HepG2 (cell line): ENCODE data around the gene TOP1. TPM values are rescaled to one million over a fixed set of nuclear protein-coding genes. Genes with fewer than 3 reads are reported as not detected.

Experiments used
- CCDC6 ChIP-seq: sonication (generic); formaldehyde crosslinking; IDR thresholded peaks from 2 replicates; pipeline ENCODE4 v1.8.1; 2022; ENCODE audit warnings: mild to moderate bottlenecking, missing genetic modification reagents, moderate library complexity
- DDIT3 ChIP-seq: sonication (generic); formaldehyde crosslinking; IDR thresholded peaks from 2 replicates; pipeline ENCODE4 v1.4.0; 2020; ENCODE audit warnings: mild to moderate bottlenecking, missing genetic modification reagents
- EHMT2 ChIP-seq: fragments of 200-600 bp; sonication (generic); IDR thresholded peaks from 2 replicates; pipeline ENCODE4 v1.7.0; 2017; ENCODE audit warnings: antibody characterized with exemption, low read depth, low read length, borderline replicate concordance
- FOXM1 ChIP-seq: sonication (generic); formaldehyde crosslinking; IDR thresholded peaks from 2 replicates; pipeline ENCODE4 v1.5.0; 2020; ENCODE audit warnings: missing genetic modification reagents
- MAZ ChIP-seq, 2 experiments: sonication (generic) in 1 of 2; formaldehyde crosslinking in 1 of 2; IDR thresholded peaks; 2 replicates each; pipeline versions ENCODE4 v1.5.0 to v1.6.1; 2012 to 2020; ENCODE audit warnings: low read depth in 2 of 2, mild to moderate bottlenecking in 2 of 2, borderline replicate concordance in 1 of 2, improper control_type of control experiment in 1 of 2, low read length in 1 of 2, missing genetic modification reagents in 1 of 2, moderate library complexity in 1 of 2
- MTA3 ChIP-seq: sonication (generic); formaldehyde crosslinking; IDR thresholded peaks from 2 replicates; pipeline ENCODE4 v1.4.0; 2020; ENCODE audit warnings: missing genetic modification reagents
- MYNN ChIP-seq: sonication (generic); formaldehyde crosslinking; IDR thresholded peaks from 2 replicates; pipeline ENCODE4 v1.4.0; 2020; ENCODE audit warnings: mild to moderate bottlenecking, low read depth, missing genetic modification reagents
- NFKBIZ ChIP-seq: IDR thresholded peaks from 2 replicates; pipeline ENCODE4 v1.6.1; 2018; ENCODE audit warnings: missing genetic modification reagents, missing compliant biosample characterization
- NR2F6 ChIP-seq, 2 experiments: IDR thresholded peaks; 2 replicates each; pipeline ENCODE4 v1.6.1; 2016; ENCODE audit warnings: antibody characterized with exemption in 1 of 2, mild to moderate bottlenecking in 1 of 2
- PAXIP1 ChIP-seq: sonication (generic); formaldehyde crosslinking; conservative IDR thresholded peaks from 2 replicates; pipeline ENCODE4 v1.4.0; 2020; ENCODE audit warnings: mild to moderate bottlenecking, missing genetic modification reagents, moderate library complexity
- RFX3 ChIP-seq: IDR thresholded peaks from 2 replicates; pipeline ENCODE4 v1.6.1; 2016; ENCODE audit warnings: missing biosample characterization, missing genetic modification reagents
- RXRA ChIP-seq: sonication (generic); formaldehyde crosslinking; IDR thresholded peaks from 2 replicates; pipeline ENCODE4 v1.5.1; 2020; ENCODE audit warnings: missing genetic modification reagents
- SMAD1 ChIP-seq: sonication (generic); formaldehyde crosslinking; IDR thresholded peaks from 2 replicates; pipeline ENCODE4 v1.4.0; 2020; ENCODE audit warnings: missing genetic modification reagents, low read depth, mild to moderate bottlenecking, borderline replicate concordance
- ZBTB7B ChIP-seq: sonication (generic); formaldehyde crosslinking; IDR thresholded peaks from 2 replicates; pipeline ENCODE4 v1.4.0; 2020; ENCODE audit warnings: missing genetic modification reagents
- ZFP37 ChIP-seq: sonication (generic); formaldehyde crosslinking; IDR thresholded peaks from 2 replicates; pipeline ENCODE4 v1.4.0; 2020; ENCODE audit warnings: missing genetic modification reagents, borderline replicate concordance
- ZNF432 ChIP-seq: sonication (generic); formaldehyde crosslinking; IDR thresholded peaks from 2 replicates; pipeline ENCODE4 v1.5.0; 2020; ENCODE audit warnings: missing genetic modification reagents, mild to moderate bottlenecking, borderline replicate concordance
- ZNF790 ChIP-seq: sonication (generic); formaldehyde crosslinking; IDR thresholded peaks from 2 replicates; pipeline ENCODE4 v1.8.0; 2022; ENCODE audit warnings: missing genetic modification reagents, mild to moderate bottlenecking, borderline replicate concordance
- ZNF839 ChIP-seq: sonication (generic); formaldehyde crosslinking; IDR thresholded peaks from 2 replicates; pipeline ENCODE4 v1.4.0; 2020; ENCODE audit warnings: missing genetic modification reagents, mild to moderate bottlenecking, borderline replicate concordance
- polyA plus RNA-seq, 8 experiments: library from polyadenylated mRNA; depleted of rRNA in 3 of 8; stranded (reverse) in 7 of 8; unstranded in 1 of 8; fragments of >200 nt; fragmentation: Illumina TruSeq in 4 of 8; extraction: Trizol in 4 of 8; gene quantifications; 2 replicates each; pipeline versions ENCODE4 v1.2.1 to v1.2.3, GENCODE V29; 2011 to 2016; ENCODE audit warnings: low read depth in 4 of 8, missing spikeins in 1 of 8, mixed read lengths in 1 of 8; ENCODE audit not compliant: insufficient read depth in 1 of 8
- total RNA-seq, 5 experiments: library from RNA; depleted of rRNA; stranded (reverse); fragments of >200 nt; fragmentation: Illumina TruSeq; extraction: Trizol; gene quantifications; 2 replicates each; pipeline ENCODE4 v1.2.3, GENCODE V29; 2016; ENCODE audit warnings: low read depth in 1 of 5
- TF ChIP-seq, protein P1 (sequence below): sonication (generic); formaldehyde crosslinking; IDR thresholded peaks from 2 replicates; pipeline ENCODE4 v1.4.0; 2020; ENCODE audit warnings: missing genetic modification reagents, mild to moderate bottlenecking, borderline replicate concordance

TOP1 gene
- total and polyA plus RNA-seq, 2 of the 13 experiments (the other 11 are each of a cell fraction or from before 2014, with no cell fraction given): 10.2 to 19.4 TPM

DNA sequence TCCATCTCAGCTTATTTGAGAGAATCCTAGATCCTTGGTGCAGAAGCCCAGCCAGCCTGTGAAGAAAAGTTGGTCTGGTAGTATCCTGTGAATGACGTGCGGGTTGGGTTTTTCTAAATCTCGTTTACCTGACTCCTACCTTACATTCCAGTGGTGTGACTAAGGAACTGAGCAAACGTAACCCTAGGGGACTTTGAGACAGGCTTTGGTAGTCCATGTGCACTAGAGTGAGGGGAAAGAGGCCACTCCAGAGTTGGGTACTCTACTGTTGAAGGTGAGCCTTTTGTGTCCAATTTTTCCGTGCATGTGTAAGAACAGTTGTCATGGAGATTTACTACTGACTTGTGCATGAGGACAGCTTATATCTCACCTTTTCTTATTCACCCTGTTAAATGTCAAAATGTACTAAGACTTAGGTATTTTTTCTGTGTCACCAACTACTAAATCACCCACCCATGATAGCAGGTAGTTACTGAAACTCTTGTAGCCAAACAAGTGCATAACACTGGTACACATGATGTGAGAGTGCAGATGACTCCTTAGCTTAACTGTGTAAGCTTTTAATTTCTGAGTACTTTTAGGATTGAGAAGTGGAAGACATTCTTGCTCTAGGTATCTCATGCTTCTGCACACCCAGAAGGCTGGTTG, 82.4 kb downstream of the TOP1 start (continued):
- TF ChIP-seq ZNF790: 0 out of 2 replicates have a peak, but pooled peaks have one; percentile 50
- TF ChIP-seq CCDC6: no peak
- no peak for TF ChIP-seq FOXM1 (CRISPR knock-in tag)
- no peak for TF ChIP-seq MAZ (IDR thresholded peaks at IDR 0.05; ENCODE audit: borderline replicate concordance, low read depth, low read length)
- no peak for TF ChIP-seq MAZ (CRISPR knock-in tag; IDR thresholded peaks at IDR 0.05; ENCODE audit: low read depth)
- no peak for TF ChIP-seq NR2F6 (IDR thresholded peaks at IDR 0.05)
- peak; percentile 47; the same call in 1 of the 2 replicates for TF ChIP-seq NR2F6 (CRISPR knock-in tag; IDR thresholded peaks at IDR 0.05)
- no peak for TF ChIP-seq SMAD1
- no peak for TF ChIP-seq RFX3 (CRISPR knock-in tag)
- TF ChIP-seq, protein P1, sequence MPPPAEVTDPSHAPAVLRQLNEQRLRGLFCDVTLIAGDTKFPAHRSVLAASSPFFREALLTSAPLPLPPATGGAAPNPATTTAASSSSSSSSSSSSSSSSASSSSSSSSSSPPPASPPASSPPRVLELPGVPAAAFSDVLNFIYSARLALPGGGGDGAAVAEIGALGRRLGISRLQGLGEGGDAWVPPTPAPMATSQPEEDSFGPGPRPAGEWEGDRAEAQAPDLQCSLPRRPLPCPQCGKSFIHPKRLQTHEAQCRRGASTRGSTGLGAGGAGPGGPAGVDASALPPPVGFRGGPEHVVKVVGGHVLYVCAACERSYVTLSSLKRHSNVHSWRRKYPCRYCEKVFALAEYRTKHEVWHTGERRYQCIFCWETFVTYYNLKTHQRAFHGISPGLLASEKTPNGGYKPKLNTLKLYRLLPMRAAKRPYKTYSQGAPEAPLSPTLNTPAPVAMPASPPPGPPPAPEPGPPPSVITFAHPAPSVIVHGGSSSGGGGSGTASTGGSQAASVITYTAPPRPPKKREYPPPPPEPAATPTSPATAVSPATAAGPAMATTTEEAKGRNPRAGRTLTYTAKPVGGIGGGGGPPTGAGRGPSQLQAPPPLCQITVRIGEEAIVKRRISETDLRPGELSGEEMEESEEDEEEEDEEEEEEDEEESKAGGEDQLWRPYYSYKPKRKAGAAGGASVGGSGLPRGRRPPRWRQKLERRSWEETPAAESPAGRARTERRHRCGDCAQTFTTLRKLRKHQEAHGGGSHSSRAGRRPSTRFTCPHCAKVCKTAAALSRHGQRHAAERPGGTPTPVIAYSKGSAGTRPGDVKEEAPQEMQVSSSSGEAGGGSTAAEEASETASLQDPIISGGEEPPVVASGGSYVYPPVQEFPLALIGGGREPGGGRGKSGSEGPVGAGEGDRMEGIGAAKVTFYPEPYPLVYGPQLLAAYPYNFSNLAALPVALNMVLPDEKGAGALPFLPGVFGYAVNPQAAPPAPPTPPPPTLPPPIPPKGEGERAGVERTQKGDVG (CRISPR knock-in tag): no peak
- TF ChIP-seq MTA3 (CRISPR knock-in tag): no peak
- TF ChIP-seq ZNF432: no peak
- TF ChIP-seq MYNN: no peak
- no peak for TF ChIP-seq ZNF839 (CRISPR knock-in tag)
- peak; percentile 82; the same call in 1 of the 2 replicates for TF ChIP-seq PAXIP1
- TF ChIP-seq RXRA (CRISPR knock-in tag): peak; percentile 49; the same call in 1 of the 2 replicates
- TF ChIP-seq NFKBIZ (CRISPR knock-in tag): peak; percentile 45; the same call in 1 of the 2 replicates
- TF ChIP-seq EHMT2: peak; percentile 36; the same call in 1 of the 2 replicates
- 0 out of 2 replicates have a peak, but pooled peaks have one; percentile 23 for TF ChIP-seq ZBTB7B (CRISPR knock-in tag)
- no peak for TF ChIP-seq ZFP37 (CRISPR knock-in tag)
- no peak for TF ChIP-seq DDIT3
